Measurements from ENCODE around the gene SETD7.

GRCh38 chr4:139469869-139470268 is 86.2 kb downstream of the SETD7 start:
- TF ChIP-seq CTCF (IDR thresholded peaks at IDR 0.05) = no peak
- no peak for TF ChIP-seq POLR2A (IDR thresholded peaks at IDR 0.05)

All from Peyer's patch (tissue), 4 donors.